Activated naive CD8-positive, alpha-beta T cell treated with anti-CD3 and anti-CD28 coated beads, Interleukin-2, amount 10 ng/mL, durations not matched to agents 7 days and 5 days (primary cell): Measurements from ENCODE around the gene SMOC1. TPM values are rescaled to one million over a fixed set of nuclear protein-coding genes. Genes with fewer than 3 reads are reported as not detected.

ENCODE experiments used
- ATAC-seq: fragments of 150-1000 bp; cut with Tn5 transposase; one replicate; pipeline ENCODE4 v1.10.0; 2021; ENCODE audit warnings: low read depth, moderate library complexity
- POLR2A ChIA-PET: fragments of 350-600 bp; sonication (Branson Sonifier 250); formaldehyde crosslinking; loops from one replicate; lab custom pipeline; 2021; ENCODE audit warnings: antibody characterized with exemption; lab: Charles Lee
- DNase-seq: peaks from one replicate; pipeline ENCODE4 v3.0.0; 2021
- H3K27ac Mint-ChIP-seq: one replicate; pipeline ENCODE4 v1.8.0; 2022; ENCODE audit warnings: mild to moderate bottlenecking, mixed read lengths
- H3K27me3 Mint-ChIP-seq: one replicate; pipeline ENCODE4 v1.8.0; 2022; ENCODE audit warnings: mild to moderate bottlenecking, moderate library complexity, mixed read lengths
- H3K36me3 Mint-ChIP-seq: one replicate; pipeline ENCODE4 v1.8.0; 2021; ENCODE audit warnings: mild to moderate bottlenecking, mixed read lengths
- H3K4me1 Mint-ChIP-seq: one replicate; pipeline ENCODE4 v1.8.0; 2021; ENCODE audit warnings: mixed read lengths
- H3K4me3 Mint-ChIP-seq: one replicate; pipeline ENCODE4 v1.8.0; 2022; ENCODE audit warnings: mild to moderate bottlenecking, moderate library complexity, mixed read lengths
- H3K9me3 Mint-ChIP-seq: one replicate; pipeline ENCODE4 v1.8.0; 2021; ENCODE audit warnings: mixed read lengths
- total RNA-seq, 2 experiments: library from RNA; stranded (reverse); gene quantifications; one replicate each; pipeline ENCODE4 v1.2.3, GENCODE V29; 2021

The SMOC1 gene
- total RNA-seq, 2 experiments from 2014 or later = not detected

DNA sequence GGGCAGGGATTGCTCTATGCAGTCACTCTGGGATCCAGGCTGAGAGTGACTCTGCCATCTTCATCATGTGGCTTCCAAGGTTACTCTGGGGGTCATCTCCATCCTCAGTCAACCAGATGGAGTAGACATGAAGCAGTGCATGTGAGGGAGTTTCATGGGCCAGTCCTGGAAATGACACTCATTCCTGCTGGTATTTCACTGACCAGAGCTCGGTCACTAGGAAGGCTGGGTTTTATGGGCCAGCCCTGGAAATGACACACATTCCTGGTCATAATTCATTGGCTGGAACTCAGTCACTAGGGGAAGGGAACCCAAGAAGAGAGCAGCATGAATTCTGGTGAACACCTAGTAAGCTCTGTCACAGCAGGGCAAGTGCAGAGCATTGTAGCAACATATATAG is 144.7 kb downstream of the SMOC1 start:
- H3K4me1 Mint-ChIP-seq = peaks cover 5% of the 10 kb centered on the region
- H3K36me3 Mint-ChIP-seq = no peaks in the 10 kb centered on the region
- H3K27me3 Mint-ChIP-seq = peaks cover 4% of the 10 kb centered on the region
- no peak overlapping the region for H3K4me3 Mint-ChIP-seq
- H3K27ac Mint-ChIP-seq = no peak overlapping the region
- POLR2A ChIA-PET = interaction anchor here (0.5 kb wide), 1 partner anchor 195 kb away, joined by 3 read pairs; no protein-coding TSS in a partner anchor
- H3K9me3 Mint-ChIP-seq = no peaks in the 10 kb centered on the region
- ATAC-seq (no peak), DNase-seq (no peak)

DNA sequence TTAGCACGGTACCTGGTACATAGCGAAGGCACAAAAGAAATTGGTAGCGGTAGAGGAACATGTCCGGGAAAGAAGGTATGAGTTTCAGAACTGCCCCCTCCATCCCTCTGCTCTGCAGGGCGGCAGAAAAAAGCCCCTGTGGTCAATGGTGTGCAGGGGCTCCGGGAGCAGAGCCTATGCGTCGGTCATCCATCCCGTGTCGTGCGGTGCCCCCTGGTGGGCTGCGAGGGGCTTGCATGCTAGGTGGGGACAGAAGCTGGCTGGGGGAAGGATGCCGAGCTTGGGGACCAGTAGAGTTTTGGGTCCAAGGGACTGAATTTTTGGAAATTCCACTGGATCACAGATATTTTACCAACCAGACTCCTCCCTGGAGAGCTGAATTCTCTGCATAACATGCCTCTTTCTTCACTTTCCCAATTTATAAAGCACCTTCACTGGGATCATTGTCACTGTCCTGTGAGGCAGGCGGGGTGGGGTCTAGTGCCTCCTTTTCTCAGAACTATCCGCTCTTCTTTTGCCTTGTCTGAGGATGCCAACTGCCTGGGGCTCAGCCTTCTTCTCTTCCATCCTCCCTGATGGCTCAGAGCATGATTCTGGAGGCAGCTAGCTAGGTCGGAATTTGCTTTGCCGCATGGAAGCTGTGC is 148.7 kb downstream of the SMOC1 start:
- H3K4me1 Mint-ChIP-seq = no peaks in the 10 kb centered on the region

DNA sequence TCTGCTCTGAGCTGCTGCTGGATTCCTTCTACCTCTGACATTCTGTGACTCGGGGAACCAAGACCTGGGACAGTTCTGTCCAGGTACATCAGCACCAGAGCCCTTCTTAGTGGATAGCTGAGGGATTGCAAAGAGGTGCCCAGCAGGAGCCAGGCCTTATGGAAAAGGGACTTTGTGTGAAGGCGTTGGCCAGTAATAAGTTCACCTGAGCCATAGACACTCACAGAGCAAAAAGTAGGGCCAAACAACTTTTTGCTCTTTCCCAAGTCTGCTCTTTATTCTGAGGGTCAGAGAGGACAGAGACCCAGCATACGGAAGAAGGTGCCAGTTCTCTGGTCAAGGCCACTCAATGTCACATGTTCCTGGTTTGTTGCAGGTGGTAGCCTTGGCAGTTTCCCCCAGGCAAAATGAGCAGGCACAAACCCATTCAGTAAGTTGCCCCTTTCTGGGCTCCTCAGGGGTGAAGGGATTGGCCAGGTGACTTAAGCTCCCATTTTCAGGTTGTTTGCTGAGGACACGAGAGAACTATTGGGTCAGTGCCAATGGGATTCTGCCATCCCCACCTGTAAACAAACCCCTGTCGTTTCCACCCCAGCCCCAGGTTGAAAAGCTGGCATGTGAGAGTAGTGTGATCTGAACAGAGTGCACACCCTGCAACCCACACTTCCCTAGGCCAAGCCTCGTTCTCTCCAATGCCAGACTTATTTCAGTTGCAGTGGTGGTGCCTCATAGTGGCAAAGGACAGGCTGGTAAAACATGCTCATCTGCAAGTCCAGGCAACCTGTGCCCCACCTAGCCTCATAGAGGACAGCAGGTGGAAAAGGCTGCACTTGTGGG is 150.3 kb downstream of the SMOC1 start:
- H3K4me1 Mint-ChIP-seq = no peaks in the 10 kb centered on the region
- POLR2A ChIA-PET = no interaction called here
- DNase-seq (no peak), ATAC-seq (no peak)
- H3K9me3 Mint-ChIP-seq = no peaks in the 10 kb centered on the region
- H3K27ac Mint-ChIP-seq = no peak overlapping the region
- H3K27me3 Mint-ChIP-seq = peaks cover 2% of the 10 kb centered on the region
- H3K36me3 Mint-ChIP-seq = no peaks in the 10 kb centered on the region
- H3K4me3 Mint-ChIP-seq = no peak overlapping the region

More for the DNA sequence above, 148.7 kb downstream of the SMOC1 start:
- peak; percentile 42 for ATAC-seq
- POLR2A ChIA-PET = no interaction called here
- Mint-ChIP-seq H3K36me3 (no peaks in the 10 kb centered on the region), H3K9me3 (no peaks in the 10 kb centered on the region), H3K27me3 (peaks cover under 1% of the 10 kb centered on the region), H3K27ac (no peak overlapping the region), H3K4me3 (no peak overlapping the region)
- peak; percentile 83 for DNase-seq

DNA sequence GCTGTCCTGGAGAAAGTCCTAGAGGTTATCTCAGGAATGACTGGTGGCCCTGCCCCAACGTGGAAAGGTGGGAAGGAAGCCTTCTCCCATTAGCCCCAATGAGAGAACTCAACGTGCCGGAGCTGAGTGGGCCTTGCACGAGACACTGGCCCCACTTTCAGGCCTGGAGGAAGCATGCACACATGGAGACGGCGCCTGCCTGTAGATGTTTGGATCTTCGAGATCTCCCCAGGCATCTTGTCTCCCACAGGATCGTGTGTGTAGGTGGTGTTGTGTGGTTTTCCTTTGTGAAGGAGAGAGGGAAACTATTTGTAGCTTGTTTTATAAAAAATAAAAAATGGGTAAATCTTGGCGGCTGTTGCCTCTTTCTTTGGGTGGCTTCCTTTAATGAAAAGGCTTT is 152.8 kb downstream of the SMOC1 start:
- POLR2A ChIA-PET = no interaction called here
- H3K27me3 Mint-ChIP-seq = peaks cover 2% of the 10 kb centered on the region
- ATAC-seq (no peak), DNase-seq (no peak)
- no peaks in the 10 kb centered on the region for H3K9me3 Mint-ChIP-seq
- no peaks in the 10 kb centered on the region for H3K4me1 Mint-ChIP-seq
- no peaks in the 10 kb centered on the region for H3K36me3 Mint-ChIP-seq
- H3K4me3 Mint-ChIP-seq = no peak overlapping the region
- no peak overlapping the region for H3K27ac Mint-ChIP-seq

DNA sequence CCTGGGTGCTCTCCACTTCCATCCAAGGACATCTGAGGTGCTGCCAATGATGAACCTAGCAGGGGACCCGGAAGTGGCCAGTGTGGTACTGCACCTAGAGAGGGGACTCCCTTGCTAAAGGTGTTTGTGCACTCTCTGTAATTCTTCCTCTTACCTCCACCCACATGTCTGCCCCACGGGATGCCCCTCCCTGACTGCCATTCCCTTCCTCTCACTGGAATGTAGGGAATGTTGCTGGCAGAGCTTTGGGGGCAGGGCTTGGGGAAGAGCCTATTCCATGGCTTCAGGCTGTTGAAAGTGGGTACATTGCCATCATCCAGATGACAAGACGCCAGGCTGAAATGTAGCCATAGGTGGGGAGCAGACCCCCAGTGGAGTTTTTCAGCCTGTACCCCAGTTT is 153.2 kb downstream of the SMOC1 start:
- Mint-ChIP-seq H3K36me3 (no peaks in the 10 kb centered on the region), H3K4me3 (no peak overlapping the region), H3K4me1 (no peaks in the 10 kb centered on the region), H3K27ac (no peak overlapping the region), H3K27me3 (peaks cover 2% of the 10 kb centered on the region), H3K9me3 (no peaks in the 10 kb centered on the region)
- ATAC-seq (no peak), DNase-seq (no peak)
- POLR2A ChIA-PET = no interaction called here

DNA sequence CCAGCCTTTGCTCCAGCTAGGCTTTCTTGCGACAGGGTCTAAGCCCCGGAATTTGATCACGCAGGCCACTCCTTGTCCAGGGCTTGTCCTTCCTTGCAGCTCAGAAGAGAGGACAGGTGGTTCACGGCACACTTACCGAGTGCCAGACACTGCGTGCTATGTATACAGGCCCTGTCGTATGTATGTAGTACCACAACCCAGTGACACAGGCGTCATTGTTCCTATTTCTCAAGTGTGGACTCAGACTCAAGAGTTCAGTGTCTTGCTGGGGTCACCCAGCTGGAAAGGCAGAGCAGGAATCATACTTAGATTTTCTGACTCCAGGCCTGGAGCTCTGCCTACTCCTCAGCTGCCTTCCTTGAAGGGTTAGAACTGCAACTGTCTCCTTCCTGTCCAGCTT is 153.9 kb downstream of the SMOC1 start:
- Mint-ChIP-seq H3K9me3 (no peaks in the 10 kb centered on the region), H3K27ac (no peak overlapping the region), H3K4me3 (no peak overlapping the region), H3K4me1 (no peaks in the 10 kb centered on the region), H3K36me3 (no peaks in the 10 kb centered on the region), H3K27me3 (peaks cover 2% of the 10 kb centered on the region)
- no peak for DNase-seq
- POLR2A ChIA-PET = no interaction called here
- ATAC-seq = no peak

DNA sequence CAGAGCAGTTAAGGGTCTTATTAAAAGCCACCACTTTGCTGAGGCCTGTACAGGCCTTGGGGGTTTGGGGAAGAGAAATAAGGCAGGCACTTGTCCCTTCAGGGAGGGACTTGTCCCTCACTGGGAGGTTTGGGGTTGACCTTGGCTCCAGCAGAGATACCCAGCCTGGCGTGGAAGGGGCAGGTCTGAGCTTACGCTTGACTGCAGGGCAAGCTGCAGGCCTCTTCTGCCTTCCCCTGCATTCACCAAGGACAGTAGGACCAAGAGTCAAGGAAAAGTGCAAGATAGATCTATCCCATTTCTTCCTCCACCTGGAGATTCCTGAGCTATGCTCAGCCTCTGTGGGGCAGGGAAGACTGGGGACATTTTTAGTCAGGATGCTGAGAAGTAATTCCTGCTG is 154.3 kb downstream of the SMOC1 start:
- no peak overlapping the region for H3K4me3 Mint-ChIP-seq

DNA sequence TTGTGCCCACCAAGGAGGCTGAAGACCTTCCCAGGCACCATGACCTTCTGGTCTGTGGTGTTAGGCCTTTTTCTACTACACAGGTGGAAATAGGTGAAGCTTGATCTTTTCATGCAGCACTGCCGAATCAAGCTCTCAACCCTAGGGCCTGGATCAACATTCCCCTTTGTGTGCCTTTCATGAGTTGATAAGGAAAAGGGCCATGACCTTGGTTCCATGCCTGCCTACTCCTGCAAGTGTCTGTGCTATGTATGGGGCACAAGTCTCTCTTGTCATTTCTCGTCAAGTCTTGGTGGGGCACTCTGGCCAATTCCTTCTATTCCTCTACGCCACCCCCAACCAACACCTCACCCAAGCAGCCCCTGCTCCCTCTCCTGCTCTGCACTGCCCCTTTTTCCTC is 155.0 kb downstream of the SMOC1 start:
- H3K4me1 Mint-ChIP-seq = no peaks in the 10 kb centered on the region
- no peaks in the 10 kb centered on the region for H3K9me3 Mint-ChIP-seq
- ATAC-seq (no peak), DNase-seq (no peak)
- POLR2A ChIA-PET = no interaction called here
- no peak overlapping the region for H3K4me3 Mint-ChIP-seq
- peaks cover 3% of the 10 kb centered on the region for H3K27me3 Mint-ChIP-seq
- no peak overlapping the region for H3K27ac Mint-ChIP-seq
- H3K36me3 Mint-ChIP-seq = no peaks in the 10 kb centered on the region

More for the DNA sequence above, 154.3 kb downstream of the SMOC1 start:
- no peaks in the 10 kb centered on the region for H3K36me3 Mint-ChIP-seq
- ATAC-seq = no peak
- H3K27me3 Mint-ChIP-seq = peaks cover 2% of the 10 kb centered on the region
- H3K4me1 Mint-ChIP-seq = no peaks in the 10 kb centered on the region
- no peaks in the 10 kb centered on the region for H3K9me3 Mint-ChIP-seq
- H3K27ac Mint-ChIP-seq = no peak overlapping the region
- DNase-seq = no peak
- POLR2A ChIA-PET = no interaction called here

DNA sequence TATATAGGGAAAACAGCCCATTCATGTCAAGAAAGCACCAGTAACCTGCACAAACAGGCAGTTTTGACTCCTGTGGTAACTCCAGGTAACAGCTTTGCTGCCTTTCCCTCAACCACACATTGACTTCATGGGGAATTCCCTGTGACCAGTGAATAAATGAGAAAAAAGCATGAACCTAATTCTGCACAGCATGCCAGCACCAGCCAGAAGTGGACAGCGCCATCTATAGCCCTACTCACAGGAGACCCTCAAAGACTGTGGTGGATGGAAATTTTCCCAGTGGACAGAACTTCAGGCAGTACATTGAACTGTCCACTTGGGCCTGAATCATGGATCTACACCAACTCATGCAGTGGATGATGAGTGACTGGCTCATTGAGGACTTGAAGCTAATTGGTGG is 157.4 kb downstream of the SMOC1 start:
- H3K4me3 Mint-ChIP-seq = no peak overlapping the region
- no peak for DNase-seq
- no peaks in the 10 kb centered on the region for H3K4me1 Mint-ChIP-seq
- ATAC-seq = no peak
- no peak overlapping the region for H3K27ac Mint-ChIP-seq
- no peaks in the 10 kb centered on the region for H3K36me3 Mint-ChIP-seq
- H3K27me3 Mint-ChIP-seq = peaks cover 6% of the 10 kb centered on the region
- POLR2A ChIA-PET = no interaction called here
- H3K9me3 Mint-ChIP-seq = no peaks in the 10 kb centered on the region

DNA sequence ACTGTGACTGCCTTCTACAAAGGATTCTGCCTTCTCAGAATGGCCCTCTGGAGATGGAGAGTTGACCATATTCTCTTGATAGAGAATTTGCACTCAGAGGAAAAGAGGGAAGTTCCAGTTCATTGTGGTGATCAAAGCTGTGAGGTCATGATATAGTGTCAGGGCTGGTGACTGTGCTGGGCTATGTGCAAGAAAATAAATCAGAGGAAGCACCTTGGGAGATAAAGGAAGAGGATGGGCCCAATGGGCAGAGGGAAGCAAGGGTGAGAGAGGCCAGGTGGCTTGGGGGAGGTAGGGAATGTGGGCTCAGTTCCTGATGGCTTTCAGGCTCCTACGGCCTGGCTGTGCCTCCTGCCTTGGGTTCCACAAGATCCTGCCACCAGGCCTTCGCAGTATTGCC is 163.8 kb downstream of the SMOC1 start:
- POLR2A ChIA-PET = no interaction called here
- Mint-ChIP-seq H3K36me3 (no peaks in the 10 kb centered on the region), H3K27ac (no peak overlapping the region), H3K4me1 (no peaks in the 10 kb centered on the region), H3K27me3 (peaks cover 6% of the 10 kb centered on the region), H3K4me3 (no peak overlapping the region), H3K9me3 (no peaks in the 10 kb centered on the region)
- no peak for ATAC-seq
- DNase-seq = no peak

DNA sequence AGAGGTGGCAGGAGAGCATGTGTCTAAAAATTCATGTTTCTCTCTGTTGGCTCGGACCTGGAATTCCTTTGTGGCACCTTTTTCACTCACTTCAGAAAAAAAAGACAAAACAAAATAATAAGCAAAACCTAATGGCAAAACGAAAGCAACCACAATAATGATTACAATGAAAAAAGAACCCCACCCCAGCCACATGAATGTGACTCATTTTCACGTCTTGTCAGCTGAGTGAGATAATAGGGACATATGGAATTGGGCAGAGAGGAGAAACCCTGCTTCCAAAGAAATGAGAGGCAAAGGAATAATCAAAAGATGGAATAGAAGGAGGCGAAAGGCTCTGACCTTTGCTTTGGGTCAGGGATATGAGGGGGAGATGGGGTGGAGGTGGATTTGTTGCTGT is 166.1 kb downstream of the SMOC1 start:
- DNase-seq = no peak
- POLR2A ChIA-PET = no interaction called here
- Mint-ChIP-seq H3K4me1 (no peaks in the 10 kb centered on the region), H3K36me3 (no peaks in the 10 kb centered on the region), H3K27ac (no peak overlapping the region), H3K27me3 (peaks cover 2% of the 10 kb centered on the region), H3K4me3 (no peak overlapping the region), H3K9me3 (no peaks in the 10 kb centered on the region)
- ATAC-seq = no peak

DNA sequence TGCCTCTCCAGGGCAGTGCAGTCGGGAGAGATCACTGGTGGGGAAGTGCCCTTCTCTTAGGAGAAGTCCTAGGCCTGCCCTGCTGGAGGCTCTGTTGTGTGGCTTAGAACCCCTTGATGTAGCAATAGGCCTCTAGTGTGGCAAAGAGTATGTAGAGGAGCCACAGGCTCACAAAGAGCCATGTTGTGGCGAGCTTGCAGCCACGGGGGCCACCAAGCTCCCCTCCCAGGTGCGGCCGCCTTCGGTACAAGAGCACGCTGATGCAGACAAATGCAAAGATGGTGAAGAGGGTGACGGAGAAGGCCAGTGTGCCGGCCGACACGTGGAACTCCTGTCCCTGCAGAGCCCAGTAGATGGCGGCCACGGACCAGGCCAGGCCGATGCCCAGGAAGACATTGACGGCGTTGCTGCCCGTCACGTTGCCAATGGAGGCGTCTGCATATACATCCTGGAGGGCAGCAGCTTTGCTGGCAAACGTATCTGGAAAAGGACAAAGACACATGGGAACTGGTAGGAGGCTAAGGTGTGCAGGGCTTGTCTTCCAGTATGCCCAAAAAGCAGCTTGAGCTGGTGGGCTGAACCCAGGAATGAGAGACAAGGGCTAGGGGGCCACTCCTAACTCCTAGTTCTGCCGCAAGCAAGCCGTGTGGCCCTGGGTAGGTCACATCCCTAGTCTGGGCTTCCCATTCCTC is 166.8 kb downstream of the SMOC1 start:
- POLR2A ChIA-PET = no interaction called here
- Mint-ChIP-seq H3K4me3 (no peak overlapping the region), H3K27ac (no peak overlapping the region), H3K4me1 (no peaks in the 10 kb centered on the region), H3K9me3 (no peaks in the 10 kb centered on the region), H3K36me3 (no peaks in the 10 kb centered on the region), H3K27me3 (peaks cover 2% of the 10 kb centered on the region)
- ATAC-seq = no peak
- no peak for DNase-seq

DNA sequence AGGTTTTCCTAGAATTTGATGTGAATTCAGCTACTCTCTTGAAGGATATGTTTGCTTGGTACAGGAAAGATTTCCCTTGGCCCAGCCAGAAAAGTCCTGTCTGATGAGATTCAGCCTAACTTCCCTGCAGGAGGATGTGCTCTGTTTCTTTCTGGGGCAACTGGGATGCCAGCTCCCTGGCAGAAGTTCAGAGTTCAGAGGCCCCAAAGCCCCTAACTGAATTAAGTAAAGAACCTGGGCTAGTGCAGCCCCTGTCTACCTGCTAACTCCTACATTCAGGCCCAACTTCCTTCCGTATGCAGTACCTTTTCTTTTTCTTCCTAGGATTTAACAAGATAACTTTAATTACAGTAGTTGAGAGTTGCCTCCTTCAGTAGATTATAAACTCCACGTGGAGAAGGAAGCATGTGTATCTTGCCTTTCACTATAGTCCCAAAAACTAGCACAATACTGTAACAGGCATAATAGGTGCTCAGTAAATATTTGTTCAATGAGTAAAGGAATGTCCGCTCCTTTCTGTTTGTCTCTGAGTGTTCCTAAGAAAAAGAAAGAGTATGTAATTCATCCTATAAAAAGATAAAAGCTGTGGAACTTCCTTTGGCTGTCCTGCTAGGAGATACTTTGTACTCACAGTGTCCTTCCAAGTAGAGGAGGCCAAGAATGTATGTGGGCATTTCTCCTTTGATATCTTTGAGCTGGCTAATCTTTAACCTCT is 168.5 kb downstream of the SMOC1 start:
- DNase-seq = no peak
- H3K27ac Mint-ChIP-seq = no peak overlapping the region
- no peak for ATAC-seq
- no peaks in the 10 kb centered on the region for H3K9me3 Mint-ChIP-seq
- H3K36me3 Mint-ChIP-seq = no peaks in the 10 kb centered on the region
- H3K27me3 Mint-ChIP-seq = peaks cover 2% of the 10 kb centered on the region
- peaks cover 7% of the 10 kb centered on the region for H3K4me1 Mint-ChIP-seq
- H3K4me3 Mint-ChIP-seq = no peak overlapping the region
- POLR2A ChIA-PET = no interaction called here
